HG02840 (cell line): ENCODE results near the gene MUC5AC.
"Not testable (repeated sequence)": the region's sequence is repeated elsewhere in the genome, so short reads cannot be mapped to it uniquely, and the experiment has no call there.

ENCODE experiments used
- ATAC-seq: cut with Tn5 transposase; IDR thresholded peaks from one replicate; pipeline ENCODE4 v1.9.1; 2021; ENCODE audit warnings: mild to moderate bottlenecking, moderate library complexity, moderate number of reproducible peaks; ENCODE audit not compliant: unreplicated experiment, low FRiP score

MUC5AC gene

GRCh38 chr11:1147792-1148191 lies 10.0 kb upstream of the MUC5AC start:
- ATAC-seq = no peak

DNA sequence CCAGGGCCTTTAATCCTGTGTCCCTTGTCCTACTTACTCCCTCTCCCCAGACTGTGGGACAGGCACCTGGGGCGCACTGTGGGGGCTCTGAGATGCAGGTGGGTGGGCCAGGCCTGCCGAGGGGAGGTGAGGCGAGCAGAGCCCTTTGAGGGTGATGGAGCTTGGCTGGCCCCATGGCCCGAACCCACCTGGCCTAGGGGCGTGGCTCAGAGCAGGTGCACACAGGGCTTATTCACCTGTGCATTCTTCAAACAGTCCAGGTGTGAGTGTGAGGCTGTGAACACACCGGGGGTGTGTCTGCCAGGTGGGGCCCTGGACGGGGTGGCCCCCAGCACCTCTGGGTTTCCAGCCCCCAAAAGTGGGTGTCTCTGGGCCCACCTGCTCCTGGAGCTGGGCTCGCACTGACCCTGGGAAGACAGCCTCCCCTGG lies 9.0 kb upstream of the MUC5AC start:
- no peak for ATAC-seq

DNA sequence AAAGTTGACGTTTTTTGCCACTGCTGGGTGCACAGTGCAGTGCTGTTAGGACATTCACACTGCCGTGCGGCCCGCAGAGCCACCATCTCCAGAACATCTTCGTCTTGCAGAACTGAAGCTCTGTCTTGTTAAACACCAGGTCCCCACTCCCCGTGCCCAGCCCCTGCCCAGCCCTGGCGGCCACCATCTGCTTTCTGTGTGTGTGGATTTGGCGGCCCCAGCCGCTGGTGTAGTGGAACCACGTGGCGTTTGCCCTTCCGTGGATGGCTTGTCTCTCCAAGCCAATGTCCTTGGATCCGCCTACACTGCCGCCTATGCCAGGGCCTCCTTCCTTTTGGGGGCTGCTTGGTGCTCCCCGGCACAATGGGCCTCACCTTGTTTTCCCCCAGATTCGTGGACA lies 8.2 kb upstream of the MUC5AC start:
- ATAC-seq = no peak

DNA sequence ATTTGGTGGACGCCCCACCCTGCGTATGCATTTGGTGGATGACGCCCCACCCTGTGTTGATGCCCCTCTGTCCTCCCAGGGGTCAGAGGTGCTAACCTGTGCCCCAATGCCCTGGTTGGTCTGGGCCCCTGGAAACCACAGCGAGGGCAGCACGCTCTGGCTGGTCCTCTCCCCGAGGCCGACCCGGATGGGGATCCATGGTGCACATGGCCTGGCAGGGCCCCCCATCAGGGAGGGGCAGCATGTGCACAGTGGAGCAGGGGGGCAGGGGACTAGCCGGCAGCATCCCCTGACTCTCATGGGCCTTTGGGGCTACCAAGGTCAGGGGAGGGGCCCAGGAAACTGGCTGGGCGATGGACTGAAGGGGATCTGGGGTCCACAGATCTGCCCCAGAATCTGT lies 7.6 kb upstream of the MUC5AC start:
- no peak for ATAC-seq

DNA sequence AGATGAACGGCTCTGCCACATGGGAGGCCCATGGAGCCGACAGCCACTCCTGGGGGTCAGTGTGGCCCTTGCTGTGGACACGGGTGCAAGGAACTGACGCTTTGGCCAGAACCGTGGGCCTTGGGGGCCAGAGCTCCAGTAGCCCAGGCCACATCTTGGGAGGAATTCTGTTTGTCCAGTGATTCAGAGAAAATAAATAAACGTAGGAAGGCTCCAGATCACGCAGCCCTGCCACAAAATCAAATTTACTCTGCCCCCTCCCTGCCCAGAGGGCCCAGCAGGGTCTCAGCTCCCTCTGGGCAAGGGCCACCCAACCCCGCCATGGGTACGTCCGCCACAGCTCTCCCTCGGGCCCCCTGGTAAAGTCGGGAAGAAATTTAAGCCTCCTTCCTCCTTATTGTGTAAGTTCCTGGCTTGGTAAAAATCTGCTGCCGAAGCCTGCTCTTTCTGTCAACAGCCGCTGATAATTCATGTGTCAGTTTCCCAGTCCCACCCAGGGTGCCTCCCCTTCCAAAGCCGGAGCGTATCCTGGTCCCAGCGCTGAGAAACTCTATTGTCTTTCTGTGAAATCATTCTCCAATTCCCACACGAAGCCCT lies 6.9 kb upstream of the MUC5AC start:
- ATAC-seq = no peak

- ATAC-seq = no peak
These were observed 6.1 kb upstream of the MUC5AC start for GRCh38 chr11:1151366-1152315.

GRCh38 chr11:1152316-1153104 lies 5.2 kb upstream of the MUC5AC start:
- no peak for ATAC-seq

DNA sequence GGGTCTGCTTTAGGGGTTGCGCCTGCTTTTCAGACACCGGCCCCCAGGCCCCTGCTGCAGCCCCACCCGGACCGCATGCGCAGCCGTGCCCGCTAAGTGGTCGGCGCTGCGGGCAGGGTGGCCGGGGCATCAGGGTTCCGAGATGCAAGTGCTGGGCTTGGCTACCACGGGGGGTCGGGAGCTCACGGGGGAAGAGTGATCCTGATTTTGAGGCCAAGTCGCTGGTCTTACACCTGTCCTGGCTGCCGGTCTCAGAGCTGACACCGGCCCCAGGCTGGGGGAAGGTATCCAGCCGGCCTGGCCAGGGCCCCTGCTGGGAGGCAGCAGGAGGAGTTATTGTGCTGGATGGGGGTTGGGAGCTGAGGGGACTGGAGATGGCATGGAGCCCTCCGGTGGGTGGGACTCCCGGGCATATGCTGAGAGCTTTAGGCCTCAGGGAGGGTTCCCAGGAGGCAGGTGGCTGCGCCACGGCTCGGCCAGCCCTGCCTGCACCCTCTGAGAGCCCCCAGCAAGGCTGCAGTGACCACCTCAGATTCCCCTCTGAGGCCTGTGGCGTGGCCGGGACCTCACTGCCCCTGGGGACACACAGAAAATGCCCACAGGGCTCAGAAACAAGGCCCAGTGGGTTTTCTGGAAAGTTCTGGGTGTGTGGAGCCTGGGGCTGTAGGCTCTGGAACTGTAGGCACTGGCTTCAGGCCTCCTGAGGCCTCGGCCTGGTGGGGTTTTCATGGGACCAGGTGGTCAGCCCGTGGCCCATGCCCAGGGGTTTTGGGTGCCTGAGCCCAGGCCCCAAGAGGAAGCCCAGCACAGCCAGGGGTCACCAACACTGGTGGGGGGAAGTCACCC lies 4.4 kb upstream of the MUC5AC start:
- no peak for ATAC-seq

DNA sequence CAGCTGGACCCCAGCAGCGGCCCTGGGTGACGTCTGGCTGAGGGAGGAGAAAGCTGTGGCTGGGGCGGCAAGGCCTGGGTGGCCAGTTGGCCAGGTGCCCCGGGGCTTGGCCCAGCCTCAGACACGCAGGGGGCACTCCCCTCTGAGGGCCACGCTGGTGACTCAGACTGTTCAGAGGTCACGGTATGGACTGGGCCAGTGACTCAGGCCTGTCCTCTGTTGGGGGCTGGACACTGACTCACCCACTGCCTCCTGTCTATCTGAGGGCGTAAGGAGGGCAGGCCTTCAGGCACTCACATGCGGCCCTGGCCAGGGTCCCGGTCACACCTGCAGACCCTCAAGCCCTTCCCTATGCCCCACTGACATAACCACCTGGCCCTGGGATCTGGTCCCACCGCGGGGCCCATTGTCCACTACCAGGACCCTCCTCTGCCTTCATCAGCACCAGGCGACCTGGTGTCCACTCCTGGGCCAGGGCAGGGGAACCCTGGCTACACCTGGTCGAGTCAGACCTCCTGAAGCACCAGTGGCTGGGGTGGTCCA lies 3.7 kb upstream of the MUC5AC start:
- no peak for ATAC-seq

DNA sequence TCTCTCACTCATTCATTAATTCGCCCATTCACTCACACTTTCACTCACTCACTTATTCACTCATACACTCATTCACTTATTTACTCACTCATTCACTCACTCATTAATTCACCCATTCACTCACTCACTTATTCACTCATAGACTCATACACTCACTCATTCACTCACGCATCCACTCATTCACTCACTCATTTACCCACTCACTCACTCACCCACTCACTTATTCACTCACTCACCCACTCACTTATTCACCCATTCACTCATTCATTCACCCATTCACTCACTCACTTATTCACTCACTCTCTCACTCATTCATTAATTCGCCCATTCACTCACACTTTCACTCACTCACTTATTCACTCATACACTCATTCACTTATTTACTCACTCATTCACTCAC lies 3.1 kb upstream of the MUC5AC start:
- not testable (repeated sequence) for ATAC-seq

DNA sequence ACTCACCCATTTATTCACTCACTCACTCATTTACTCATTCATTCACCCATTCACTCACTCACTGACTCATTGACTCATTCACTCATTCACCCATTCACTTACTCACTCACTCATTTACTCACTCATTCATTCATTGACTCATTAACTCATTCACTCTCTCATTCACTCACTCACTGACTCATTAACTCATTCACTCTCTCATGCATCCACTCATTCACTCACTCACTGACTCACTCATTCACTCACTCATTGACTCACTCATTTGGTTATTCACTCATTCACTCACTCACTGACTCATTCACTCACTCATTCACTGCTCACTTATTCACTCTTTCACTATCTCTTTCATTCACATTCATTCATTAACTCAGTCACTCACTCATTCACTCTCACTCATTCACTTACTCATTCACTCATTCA lies 2.5 kb upstream of the MUC5AC start:
- no peak for ATAC-seq

GRCh38 chr11:1156506-1157340 lies 1.0 kb upstream of the MUC5AC start:
- no peak for ATAC-seq

DNA sequence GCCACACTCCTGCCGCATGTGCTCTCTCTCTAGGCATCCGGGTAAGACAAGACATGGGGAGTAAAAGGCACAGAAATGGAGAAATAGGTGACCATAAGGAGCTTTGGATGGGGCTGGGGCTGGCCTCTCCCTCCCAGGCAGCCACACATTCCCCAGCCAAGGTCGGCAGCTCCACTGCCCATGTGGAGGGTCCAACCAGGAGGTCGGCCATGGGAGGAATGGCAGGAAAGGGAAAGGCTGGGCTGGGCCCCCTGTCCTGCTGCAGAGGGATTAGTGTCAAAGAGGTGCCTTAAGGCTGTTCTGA lies 460 bp upstream of the MUC5AC start:
- ATAC-seq = no peak

GRCh38 chr11:1158681-1159487 lies 1.1 kb downstream of the MUC5AC start:
- ATAC-seq = no peak

- not testable (repeated sequence) for ATAC-seq
These were observed 1.9 kb downstream of the MUC5AC start for GRCh38 chr11:1159488-1160220.

GRCh38 chr11:1160231-1161101 lies 2.7 kb downstream of the MUC5AC start:
- ATAC-seq = no peak
